K562 (cell line): ENCODE measurements around the gene NME2. TPM values are rescaled to one million over a fixed set of nuclear protein-coding genes. Genes with fewer than 3 reads are reported as not detected.

ENCODE experiments used
- CAMTA2 ChIP-seq: fragments of 250-450 bp; sonication (Bioruptor Pico); conservative IDR thresholded peaks from 2 replicates; pipeline ENCODE4 v1.5.1; 2022
- CBX1 ChIP-seq: sonication (generic); IDR thresholded peaks from 2 replicates; pipeline ENCODE4 v1.6.1; 2016; ENCODE audit warnings: antibody characterized with exemption, low read depth, mild to moderate bottlenecking
- CBX3 ChIP-seq, 2 experiments: IDR thresholded peaks; 1 replicate in 1 of 2; 2 replicates in 1 of 2; pipeline ENCODE4 v1.6.1; 2012; ENCODE audit warnings: inconsistent platforms in 2 of 2, low read length in 2 of 2, borderline replicate concordance in 1 of 2, control low read depth in 1 of 2
- ELK1 ChIP-seq: sonication (generic); formaldehyde crosslinking; IDR thresholded peaks from 2 replicates; pipeline ENCODE4 v1.8.1; 2022; ENCODE audit warnings: missing genetic modification reagents
- ILK ChIP-seq: fragments of 450-650 bp; IDR thresholded peaks from 2 replicates; pipeline ENCODE4 v1.6.1; 2016; ENCODE audit warnings: missing genetic modification characterization, low read depth, mild to moderate bottlenecking, missing compliant biosample characterization, moderate library complexity, borderline replicate concordance
- NR2C2 ChIP-seq, 2 experiments: fragments of 200-800 bp in 1 of 2; sonication (Bioruptor generic) in 1 of 2; sonication (generic) in 1 of 2; formaldehyde crosslinking in 1 of 2; IDR thresholded peaks; 2 replicates each; pipeline versions ENCODE4 v1.6.1 to v1.8.0; 2016 to 2022; ENCODE audit warnings: mild to moderate bottlenecking in 1 of 2, missing compliant biosample characterization in 1 of 2, missing genetic modification characterization in 1 of 2, missing genetic modification reagents in 1 of 2
- PBX2 ChIP-seq, 2 experiments: IDR thresholded peaks in 1 of 2; conservative IDR thresholded peaks in 1 of 2; 2 replicates each; pipeline ENCODE4 v1.6.1; 2016; ENCODE audit warnings: low read depth in 2 of 2, mild to moderate bottlenecking in 1 of 2, missing compliant biosample characterization in 1 of 2, missing genetic modification characterization in 1 of 2, moderate library complexity in 1 of 2
- POLR2AphosphoS5 ChIP-seq: IDR thresholded peaks from 2 replicates; pipeline ENCODE4 v1.6.1; 2011; ENCODE audit warnings: mild to moderate bottlenecking, low read depth, low read length, moderate library complexity; ENCODE audit not compliant: control insufficient read depth, insufficient read depth
- POU5F1 ChIP-seq: fragments of 150-350 bp; IDR thresholded peaks from 2 replicates; pipeline ENCODE4 v1.6.1; 2014; ENCODE audit warnings: borderline replicate concordance, low read length, low read depth, mild to moderate bottlenecking; ENCODE audit not compliant: partially characterized antibody
- PRPF4 ChIP-seq: fragments of 200-400 bp; formaldehyde crosslinking; IDR thresholded peaks from one replicate; pipeline ENCODE4 v1.6.1; 2017; ENCODE audit warnings: low read length, low read depth, mild to moderate bottlenecking; ENCODE audit not compliant: insufficient read depth, poor library complexity, severe bottlenecking
- RBFOX2 ChIP-seq: fragments of 200-400 bp; formaldehyde crosslinking; IDR thresholded peaks from 2 replicates; pipeline ENCODE4 v1.6.1; 2017; ENCODE audit warnings: low read depth, mild to moderate bottlenecking, low read length, moderate library complexity
- RBM22 ChIP-seq: fragments of 200-400 bp; formaldehyde crosslinking; IDR thresholded peaks from 2 replicates; pipeline ENCODE4 v1.6.1; 2018; ENCODE audit warnings: low read length, low read depth; ENCODE audit not compliant: poor library complexity, severe bottlenecking
- SUPT5H ChIP-seq: fragments of 450-650 bp; IDR thresholded peaks from 2 replicates; pipeline ENCODE4 v1.6.1; 2016
- ZNF124 ChIP-seq: sonication (generic); formaldehyde crosslinking; IDR thresholded peaks from 2 replicates; pipeline ENCODE4 v1.8.1; 2022; ENCODE audit warnings: missing genetic modification reagents
- ZNF41 ChIP-seq: fragments of 250-450 bp; sonication (Bioruptor Pico); conservative IDR thresholded peaks from 2 replicates; pipeline ENCODE4 v1.4.0; 2020; ENCODE audit warnings: mild to moderate bottlenecking
- ZNF707 ChIP-seq: fragments of 250-450 bp; sonication (Bioruptor Pico); conservative IDR thresholded peaks from 2 replicates; pipeline ENCODE4 v1.8.0; 2022; ENCODE audit warnings: inconsistent platforms, mild to moderate bottlenecking, moderate library complexity
- polyA plus RNA-seq, 8 experiments: library from polyadenylated mRNA; depleted of rRNA in 4 of 8; stranded (reverse) in 5 of 8; unstranded in 3 of 8; fragments of >200 nt; fragmentation: Nextera tagmentation in 2 of 8; fragmentation: Illumina TruSeq in 1 of 8; extraction: Ambion mirVana in 2 of 8; extraction: Trizol in 1 of 8; gene quantifications; 2 replicates each; pipeline versions ENCODE4 v1.2.1 to v1.2.3, GENCODE V29; 2011 to 2014; ENCODE audit warnings: inconsistent platforms in 1 of 8, missing spikeins in 1 of 8
- total RNA-seq, 7 experiments: library from RNA; depleted of rRNA in 6 of 7; stranded (reverse); fragments of >200 nt in 6 of 7; fragmentation: Illumina TruSeq in 2 of 7; extraction: Trizol in 2 of 7; gene quantifications; 2 replicates each; pipeline versions ENCODE4 v1.2.1 to v1.2.3, GENCODE V29; 2011 to 2021; ENCODE audit warnings: low replicate concordance in 1 of 7
- TF ChIP-seq, protein P1 (sequence below): IDR thresholded peaks from 2 replicates; pipeline ENCODE4 v1.6.1; 2016; ENCODE audit warnings: missing genetic modification characterization, missing compliant biosample characterization
- TF ChIP-seq, protein P2 (sequence below): sonication (generic); formaldehyde crosslinking; IDR thresholded peaks from 2 replicates; pipeline ENCODE4 v1.4.0; 2020; ENCODE audit warnings: mild to moderate bottlenecking, missing genetic modification reagents

Gene NME2
- total and polyA plus RNA-seq, 9 of the 15 experiments (the other 6 are each of a cell fraction or from before 2014, with no cell fraction given): 684 to 1,202 (median 924) TPM

- TF ChIP-seq, protein P1, sequence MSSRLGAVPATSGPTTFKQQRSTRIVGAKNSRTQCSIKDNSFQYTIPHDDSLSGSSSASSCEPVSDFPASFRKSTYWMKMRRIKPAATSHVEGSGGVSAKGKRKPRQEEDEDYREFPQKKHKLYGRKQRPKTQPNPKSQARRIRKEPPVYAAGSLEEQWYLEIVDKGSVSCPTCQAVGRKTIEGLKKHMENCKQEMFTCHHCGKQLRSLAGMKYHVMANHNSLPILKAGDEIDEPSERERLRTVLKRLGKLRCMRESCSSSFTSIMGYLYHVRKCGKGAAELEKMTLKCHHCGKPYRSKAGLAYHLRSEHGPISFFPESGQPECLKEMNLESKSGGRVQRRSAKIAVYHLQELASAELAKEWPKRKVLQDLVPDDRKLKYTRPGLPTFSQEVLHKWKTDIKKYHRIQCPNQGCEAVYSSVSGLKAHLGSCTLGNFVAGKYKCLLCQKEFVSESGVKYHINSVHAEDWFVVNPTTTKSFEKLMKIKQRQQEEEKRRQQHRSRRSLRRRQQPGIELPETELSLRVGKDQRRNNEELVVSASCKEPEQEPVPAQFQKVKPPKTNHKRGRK (tag): no peak
- peak; percentile 88; the same call in 1 of the 2 replicates for TF ChIP-seq CBX1
- no peak for TF ChIP-seq ZNF707 (CRISPR knock-in tag)
- peak; percentile 87 for TF ChIP-seq POLR2AphosphoS5
- TF ChIP-seq ZNF41 (CRISPR knock-in tag): no peak
- peak; percentile 95 for TF ChIP-seq RBFOX2
- TF ChIP-seq CAMTA2: no peak
- TF ChIP-seq ILK: no peak
- no peak for TF ChIP-seq ELK1
- peak in 1 of 2 experiments; percentile 98; a peak in 2 of 3 replicates for TF ChIP-seq CBX3 (IDR thresholded peaks at IDR 0.05; ENCODE audit: borderline replicate concordance in 1 of 2, low read length in 2 of 2)
- TF ChIP-seq POU5F1: peak; percentile 33
- TF ChIP-seq PBX2 (CRISPR knock-in tag; IDR thresholded peaks at IDR 0.05; ENCODE audit: low read depth): no peak
- no peak; the same call in 1 of the 2 replicates for TF ChIP-seq PBX2 (tag; conservative IDR thresholded peaks at IDR 0.05; ENCODE audit: low read depth)
- TF ChIP-seq SUPT5H: peak; percentile 94
- TF ChIP-seq PRPF4: no peak
- TF ChIP-seq, protein P2, sequence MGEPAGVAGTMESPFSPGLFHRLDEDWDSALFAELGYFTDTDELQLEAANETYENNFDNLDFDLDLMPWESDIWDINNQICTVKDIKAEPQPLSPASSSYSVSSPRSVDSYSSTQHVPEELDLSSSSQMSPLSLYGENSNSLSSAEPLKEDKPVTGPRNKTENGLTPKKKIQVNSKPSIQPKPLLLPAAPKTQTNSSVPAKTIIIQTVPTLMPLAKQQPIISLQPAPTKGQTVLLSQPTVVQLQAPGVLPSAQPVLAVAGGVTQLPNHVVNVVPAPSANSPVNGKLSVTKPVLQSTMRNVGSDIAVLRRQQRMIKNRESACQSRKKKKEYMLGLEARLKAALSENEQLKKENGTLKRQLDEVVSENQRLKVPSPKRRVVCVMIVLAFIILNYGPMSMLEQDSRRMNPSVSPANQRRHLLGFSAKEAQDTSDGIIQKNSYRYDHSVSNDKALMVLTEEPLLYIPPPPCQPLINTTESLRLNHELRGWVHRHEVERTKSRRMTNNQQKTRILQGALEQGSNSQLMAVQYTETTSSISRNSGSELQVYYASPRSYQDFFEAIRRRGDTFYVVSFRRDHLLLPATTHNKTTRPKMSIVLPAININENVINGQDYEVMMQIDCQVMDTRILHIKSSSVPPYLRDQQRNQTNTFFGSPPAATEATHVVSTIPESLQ (CRISPR knock-in tag): peak; percentile 96
- peak; percentile 86 for TF ChIP-seq RBM22
- TF ChIP-seq ZNF124 (CRISPR knock-in tag): no peak
- peak; percentile 93 for TF ChIP-seq NR2C2 (CRISPR knock-in tag; IDR thresholded peaks at IDR 0.05)
- TF ChIP-seq NR2C2 (tag; IDR thresholded peaks at IDR 0.05): peak; percentile 97
Observed at GRCh38 chr17:51153210-51154072, 12.8 kb upstream of the NME2 start, which contains the start of gene NME1 (continued).
